Measurements from ENCODE around the gene RABGAP1.

GRCh38 chr9:122944960-122945888 lies 4.4 kb downstream of the RABGAP1 start:
- TF ChIP-seq CTCF (IDR thresholded peaks at IDR 0.05) (no peak), GABPA (IDR thresholded peaks at IDR 0.05; ENCODE audit: low read depth) (no peak), REST (IDR thresholded peaks at IDR 0.05; ENCODE audit: low read depth, low read length) (no peak), SMC3 (IDR thresholded peaks at IDR 0.05; ENCODE audit: low read depth, low read length) (no peak), SIN3A (IDR thresholded peaks at IDR 0.05; ENCODE audit: borderline replicate concordance, low read depth, low read length) (no peak), TCF12 (IDR thresholded peaks at IDR 0.05) (no peak), EP300 (IDR thresholded peaks at IDR 0.05; ENCODE audit: borderline replicate concordance in 1 of 2, low read depth in 1 of 2, low read length in 1 of 2) (no peak), TAF1 (IDR thresholded peaks at IDR 0.05; ENCODE audit: borderline replicate concordance, low read depth, low read length) (no peak), EZH2phosphoT487 (IDR thresholded peaks at IDR 0.05; ENCODE audit: borderline replicate concordance, low read depth) (no peak), USF1 (IDR thresholded peaks at IDR 0.05; ENCODE audit: borderline replicate concordance, low read depth) (no peak), ZBTB33 (IDR thresholded peaks at IDR 0.05; ENCODE audit: borderline replicate concordance, low read depth) (no peak), CHD2 (IDR thresholded peaks at IDR 0.05; ENCODE audit: low read length, partially characterized antibody) (no peak), ELF1 (IDR thresholded peaks at IDR 0.05) (no peak)
